Lower leg skin (tissue), 3 donors: ENCODE data around the gene OR6C1.

Experiments used
- CTCF ChIP-seq, 3 donors: fragments of 450-650 bp; IDR thresholded peaks; one replicate each; pipeline ENCODE4 v1.5.1; 2016; ENCODE audit warnings: antibody characterized with exemption in 3 of 3, mild to moderate bottlenecking in 3 of 3, moderate library complexity in 2 of 3
- POLR2A ChIP-seq, 2 donors: fragments of 450-650 bp; IDR thresholded peaks; one replicate each; pipeline ENCODE4 v1.6.1; 2016 to 2017; ENCODE audit warnings: antibody characterized with exemption in 2 of 2, mild to moderate bottlenecking in 1 of 2, moderate library complexity in 1 of 2

- no peak for TF ChIP-seq CTCF (IDR thresholded peaks at IDR 0.05)
- TF ChIP-seq POLR2A (IDR thresholded peaks at IDR 0.05), result no peak
Measured at GRCh38 chr12:55330446-55330845, 16.3 kb downstream of the OR6C1 start, which contains the start of gene OR6C3.
